Right lung (tissue), 10 donors: ENCODE measurements around the gene IL12A. TPM values are rescaled to one million over a fixed set of nuclear protein-coding genes. Genes with fewer than 3 reads are reported as not detected.

Source experiments
- DNase-seq, 2 donors: peaks; one replicate each; pipeline ENCODE4 v3.0.0-alpha.2; 2013
- long read RNA-seq, 8 donors: transcript quantifications; one replicate each; lab custom pipeline, GENCODE V29; 2026
- polyA plus RNA-seq, 5 donors: library from polyadenylated mRNA; unstranded; fragments of 120-200 nt; gene quantifications; one replicate each; pipeline versions ENCODE4 v1.2.1 to v1.2.3, GENCODE V29; 2013; ENCODE audit warnings: inconsistent platforms in 1 of 5, low replicate concordance in 1 of 5; ENCODE audit not compliant: insufficient read length in 5 of 5, insufficient read depth in 1 of 5

Gene IL12A
- 1 to 10 TPM; 1.8 to 3.3 (median 2.5) TPM for polyA plus RNA-seq
- long read RNA-seq, donor 1, partial matches to known transcripts: 0 of 3 reads
- long read RNA-seq, donor 1, other reads (novel, unspliced or antisense): 0 of 3 reads
- long read RNA-seq, donor 2: 0 reads
- long read RNA-seq, donor 3, partial matches to known transcripts: 0 of 1 reads
- long read RNA-seq, donor 3, other reads (novel, unspliced or antisense): 0 of 1 reads
- long read RNA-seq, donor 4: 0 reads
- long read RNA-seq, donor 5, partial matches to known transcripts: 0 of 1 reads
- long read RNA-seq, donor 5, other reads (novel, unspliced or antisense): 0 of 1 reads
- long read RNA-seq, donor 6: 0 reads
- long read RNA-seq, donor 7: 0 reads
- long read RNA-seq, donor 8: 0 reads

DNA sequence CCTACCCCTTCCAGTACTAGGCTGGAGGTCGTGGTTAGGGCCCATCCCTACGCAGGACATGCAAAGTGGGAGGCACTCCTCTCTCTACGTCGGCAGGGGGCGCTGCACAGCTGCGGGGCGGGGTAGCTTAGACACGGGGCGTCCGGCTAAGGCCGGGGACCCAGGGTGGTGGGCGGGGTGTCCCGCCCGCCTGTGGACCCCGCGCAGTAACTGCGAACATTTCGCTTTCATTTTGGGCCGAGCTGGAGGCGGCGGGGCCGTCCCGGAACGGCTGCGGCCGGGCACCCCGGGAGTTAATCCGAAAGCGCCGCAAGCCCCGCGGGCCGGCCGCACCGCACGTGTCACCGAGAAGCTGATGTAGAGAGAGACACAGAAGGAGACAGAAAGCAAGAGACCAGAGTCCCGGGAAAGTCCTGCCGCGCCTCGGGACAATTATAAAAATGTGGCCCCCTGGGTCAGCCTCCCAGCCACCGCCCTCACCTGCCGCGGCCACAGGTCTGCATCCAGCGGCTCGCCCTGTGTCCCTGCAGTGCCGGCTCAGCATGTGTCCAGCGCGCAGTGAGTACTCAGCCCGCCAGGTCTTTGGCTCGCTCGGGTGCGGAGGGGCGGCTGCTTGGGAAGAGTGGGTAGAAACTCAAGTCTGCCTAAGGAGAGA, at the start of gene IL12A:
Gene IL12A (plus strand): TSS at position 219 of the 655 bp plus-strand sequence.
- DNase-seq: peak; percentile 59 to 61

DNA sequence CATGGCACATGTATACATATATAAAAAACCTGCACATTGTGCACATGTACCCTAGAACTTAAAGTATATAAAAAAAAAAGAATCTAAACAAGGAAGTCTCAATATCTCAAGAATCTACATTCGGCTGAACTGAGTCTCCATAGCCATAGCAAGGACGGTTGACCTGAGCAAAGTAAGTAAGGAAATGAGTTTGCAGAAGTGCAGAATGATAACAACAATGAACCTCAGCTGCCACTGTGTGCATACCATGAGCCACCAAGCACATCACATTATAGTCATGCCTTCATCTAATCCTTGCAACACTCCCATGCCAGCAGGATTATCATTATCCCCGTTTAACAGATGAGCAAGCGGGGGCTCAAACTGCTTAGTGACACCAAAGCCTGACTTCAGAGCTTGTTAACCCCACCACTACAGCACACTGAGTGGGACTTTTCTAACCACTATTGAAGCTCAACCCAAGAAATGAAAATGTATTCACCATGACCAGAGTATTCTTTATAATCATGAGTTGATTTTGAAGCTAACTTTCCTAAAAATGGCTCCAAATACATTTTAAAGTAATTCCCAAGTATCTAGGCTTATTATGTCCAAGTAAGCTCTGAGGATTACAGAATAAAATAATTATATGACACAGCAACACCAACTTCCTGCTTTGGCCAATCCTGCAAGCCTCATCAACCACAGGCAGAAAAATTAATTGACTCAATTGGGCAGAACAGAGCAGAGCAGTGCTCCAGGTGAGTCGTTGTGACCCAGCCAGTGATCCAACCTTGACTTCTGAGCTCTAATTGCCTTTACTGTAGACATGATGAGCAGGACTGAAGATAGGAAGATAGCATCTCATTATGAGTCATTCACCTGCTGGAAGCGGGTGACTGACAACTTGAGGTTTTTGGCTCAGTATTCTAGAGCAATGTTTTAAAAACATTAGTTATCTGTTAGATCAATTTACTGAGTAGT, 47.3 kb upstream of the IL12A start:
- DNase-seq: no peak

DNA sequence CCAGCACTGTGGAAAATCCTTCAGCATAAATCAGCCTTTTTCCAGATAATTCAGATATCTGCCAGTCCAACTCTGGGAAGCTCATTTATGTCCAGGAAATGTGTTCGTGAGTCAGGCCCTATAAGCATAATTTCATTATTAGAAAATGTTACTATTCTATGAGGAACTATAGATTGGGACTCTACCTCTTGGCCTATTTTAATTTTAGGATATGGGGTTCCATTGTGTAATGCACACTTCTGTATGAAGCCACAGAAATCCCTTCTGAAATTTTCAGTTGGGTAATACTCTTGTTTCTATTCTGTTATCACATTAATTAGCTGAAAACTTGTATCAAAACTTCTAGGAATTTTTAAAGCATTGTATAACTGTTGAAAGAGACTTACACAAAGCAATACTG, 43.9 kb upstream of the IL12A start:
- DNase-seq: no peak

DNA sequence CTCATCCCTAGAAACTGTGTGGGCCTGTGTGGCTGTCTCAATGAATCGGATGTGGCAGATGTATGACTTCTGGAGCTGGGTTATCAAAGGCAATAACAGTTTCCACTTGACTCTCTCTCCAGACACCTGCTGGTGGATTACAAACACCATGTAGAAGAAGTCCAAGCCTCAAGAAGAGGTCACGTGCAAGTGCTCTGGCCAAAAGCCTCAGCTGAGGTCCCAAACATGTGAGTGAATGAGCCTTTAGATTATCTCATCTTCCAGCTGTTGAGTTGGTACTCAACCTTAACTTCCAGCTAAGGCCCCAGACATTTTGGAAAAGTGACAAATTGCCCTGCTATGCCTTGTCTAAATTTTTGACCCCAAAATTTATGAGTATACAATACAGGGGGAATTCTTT, 42.7 kb upstream of the IL12A start:
- DNase-seq: no peak

- DNase-seq: no peak
Observed at GRCh38 chr3:159947220-159947619, 41.4 kb upstream of the IL12A start.

- no peak for DNase-seq
Observed at GRCh38 chr3:159948429-159949144, 40.0 kb upstream of the IL12A start.

- DNase-seq: no peak
Observed at GRCh38 chr3:159950156-159950898, 38.3 kb upstream of the IL12A start.

DNA sequence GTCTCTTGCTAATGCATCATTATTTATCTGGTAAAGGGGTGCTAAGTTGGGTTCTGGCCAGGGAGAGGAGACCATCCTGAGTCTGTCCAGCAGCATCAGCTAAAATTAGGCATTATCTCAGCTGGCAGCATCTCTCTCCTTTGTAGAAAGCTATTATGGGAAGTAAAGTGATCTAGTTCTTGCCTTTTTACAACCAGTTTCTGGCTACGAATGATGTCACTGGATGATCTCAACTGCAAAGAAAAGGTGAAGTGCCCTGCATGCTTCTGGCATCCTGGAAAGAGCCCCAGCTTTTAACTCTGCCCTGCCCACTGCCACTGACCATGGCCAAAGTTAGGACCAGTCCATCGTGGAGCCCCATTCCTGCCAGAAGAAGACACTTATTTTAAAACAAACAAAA, 37.1 kb upstream of the IL12A start:
- DNase-seq: no peak

DNA sequence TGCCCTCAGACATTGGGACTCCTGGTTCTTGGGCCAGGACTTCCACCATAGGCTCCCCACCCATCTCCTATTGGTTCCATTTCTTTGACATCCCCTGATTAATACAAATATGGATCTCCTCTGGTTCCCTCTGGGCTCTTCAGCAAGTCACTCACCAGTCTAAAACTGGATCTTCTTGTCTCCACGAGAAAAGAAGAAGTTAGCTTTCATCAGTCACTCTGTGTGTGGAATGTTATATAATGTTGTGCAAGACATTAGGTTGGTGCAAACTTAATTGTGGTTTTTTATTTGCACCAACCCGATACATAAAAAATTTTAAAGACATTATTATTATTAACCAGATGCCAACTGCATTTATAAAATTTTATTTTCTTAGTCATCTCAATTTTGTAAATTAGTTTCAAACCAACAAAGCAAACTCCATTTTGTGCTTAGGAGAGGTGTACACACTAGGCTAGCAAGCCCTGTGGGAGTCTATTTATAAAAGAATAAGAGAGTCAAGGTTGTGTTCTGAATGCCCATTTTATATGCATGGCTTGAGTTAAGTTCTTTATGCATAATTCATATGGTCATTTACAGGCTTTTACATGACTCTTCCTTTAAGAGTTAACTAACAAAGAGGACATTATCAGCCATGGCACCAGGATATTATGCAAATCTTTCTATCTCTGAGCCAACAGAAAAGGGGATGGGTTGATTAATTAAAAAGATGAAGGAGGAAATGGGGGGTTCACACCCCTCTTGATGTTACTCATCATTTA, 35.1 kb upstream of the IL12A start:
- no peak for DNase-seq

DNA sequence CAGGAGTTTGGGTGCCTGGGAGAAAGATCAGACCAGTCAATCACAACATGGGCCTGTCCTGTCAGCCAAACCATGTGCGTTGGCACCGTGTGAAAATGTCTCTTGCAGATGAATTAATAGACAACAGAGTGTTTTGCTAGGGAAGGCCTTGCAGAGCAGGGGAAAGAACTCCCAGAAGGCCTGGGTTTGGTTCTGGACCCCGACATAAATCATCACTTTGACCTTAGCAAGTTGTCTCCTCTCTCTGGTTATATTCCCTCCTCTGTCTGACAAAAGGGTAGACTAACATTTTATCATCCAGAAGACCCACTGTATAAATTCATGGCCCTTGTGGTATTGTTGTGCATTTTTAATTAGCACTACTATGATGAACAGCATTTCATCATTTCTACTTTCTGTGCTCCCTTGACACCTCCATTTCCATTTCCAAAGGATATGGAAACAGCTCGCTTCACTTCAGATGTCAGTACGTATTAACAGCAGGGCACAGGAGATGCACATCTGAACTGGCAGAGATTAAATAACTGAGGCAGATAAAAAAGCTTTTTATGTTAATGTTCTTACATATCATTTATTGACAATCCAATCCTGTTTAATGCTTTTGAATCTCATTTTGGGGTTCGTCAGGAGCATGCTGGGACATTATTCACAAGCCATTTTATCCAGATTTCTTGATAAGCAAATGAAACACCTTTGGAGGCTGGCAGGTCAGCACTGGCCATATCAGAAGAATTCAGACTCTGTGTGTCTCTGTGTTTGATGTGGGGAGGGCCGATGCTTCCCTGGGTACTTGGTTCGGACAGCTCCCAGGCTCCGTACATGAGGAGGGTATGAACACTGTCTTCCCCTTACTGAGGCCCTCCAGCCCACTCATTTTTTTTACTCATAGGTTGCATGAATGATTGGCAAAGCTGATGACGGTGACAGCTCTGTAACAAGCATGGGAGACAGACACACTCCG, 28.2 kb upstream of the IL12A start:
- DNase-seq: no peak

DNA sequence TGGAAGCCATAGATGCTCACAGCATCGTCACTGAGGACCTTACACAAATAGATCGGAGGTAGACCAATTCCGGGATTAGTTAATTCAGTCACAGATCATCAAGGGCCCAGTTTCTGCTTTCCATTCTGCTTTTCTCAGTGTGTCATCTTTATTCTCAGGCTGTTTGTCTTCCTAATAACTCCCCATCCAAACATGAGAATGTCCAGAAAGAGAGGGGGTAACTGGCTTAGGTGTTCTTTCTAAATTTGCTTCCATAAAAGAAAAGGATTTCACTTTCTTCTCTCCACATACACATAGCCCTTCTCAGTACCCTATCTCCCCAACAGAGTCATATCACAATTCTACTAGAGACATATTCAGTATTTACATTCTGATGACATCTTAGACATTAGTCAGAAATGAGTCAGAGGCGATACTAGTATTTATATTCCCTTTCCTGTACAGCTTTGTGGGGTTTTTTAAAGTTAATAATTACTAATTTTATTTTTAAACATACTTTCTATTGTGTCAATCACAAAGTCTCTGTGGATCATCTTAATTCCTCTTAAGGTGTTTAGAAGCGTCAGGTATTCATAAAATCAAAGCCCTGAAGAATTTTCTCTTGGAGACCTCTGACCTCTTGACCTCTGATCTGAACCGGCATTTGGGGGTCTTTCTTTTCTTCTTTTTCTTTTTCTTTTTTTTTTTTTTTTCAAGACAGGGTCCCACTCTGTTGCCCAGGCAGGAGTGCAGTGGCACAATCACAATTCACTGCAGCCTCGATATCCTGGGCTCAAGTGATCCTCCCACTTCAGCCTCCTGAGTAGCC, 24.3 kb upstream of the IL12A start:
- DNase-seq: no peak

- no peak for DNase-seq
Observed at GRCh38 chr3:159971311-159971710, 17.3 kb upstream of the IL12A start.

DNA sequence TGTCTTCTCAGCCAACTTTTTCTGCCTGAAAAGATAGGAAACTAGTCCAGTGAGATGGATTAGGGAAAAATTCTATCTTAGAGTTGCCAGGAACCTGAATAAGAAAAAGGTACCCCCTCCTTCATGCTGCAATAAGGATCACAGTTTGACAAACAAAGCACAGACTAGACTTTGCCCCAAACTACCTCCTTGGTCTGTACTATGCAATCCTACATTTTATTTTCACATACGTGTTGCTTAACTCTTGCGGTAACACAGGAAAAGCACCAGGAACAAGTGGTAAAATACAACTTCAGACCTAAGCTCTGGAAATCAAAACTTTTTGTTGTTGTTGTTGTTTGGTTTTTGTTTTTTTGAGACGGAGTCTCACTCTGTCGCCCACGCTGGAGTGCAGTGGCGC, 11.3 kb upstream of the IL12A start:
- no peak for DNase-seq

- DNase-seq: no peak
Observed at GRCh38 chr3:159978353-159978752, 10.3 kb upstream of the IL12A start.

- DNase-seq: no peak
Observed at GRCh38 chr3:159978918-159979703, 9.5 kb upstream of the IL12A start.

GRCh38 chr3:159982442-159982974, 6.1 kb upstream of the IL12A start:
- no peak for DNase-seq

DNA sequence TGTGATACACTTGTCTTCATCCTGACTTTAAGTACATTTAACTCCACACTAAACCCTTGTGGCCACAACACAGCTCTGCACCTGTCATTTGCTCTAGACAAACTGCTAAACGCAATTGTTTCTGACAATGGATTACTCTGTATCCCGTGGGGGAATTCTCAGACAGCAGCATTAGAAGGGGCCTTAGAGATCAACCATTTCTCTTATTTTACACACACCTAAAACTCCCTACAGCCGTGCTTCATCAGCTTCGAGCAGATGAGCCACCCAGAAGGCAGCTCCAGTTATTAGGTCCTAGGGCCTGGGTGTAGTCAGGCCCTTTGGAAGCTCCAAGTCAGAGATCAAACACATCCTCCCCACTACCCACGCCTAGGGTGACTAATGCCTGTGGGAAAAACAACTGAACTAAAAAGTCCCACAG, 1.3 kb upstream of the IL12A start:
- no peak for DNase-seq
